Kidney epithelial cell (primary cell): ENCODE measurements around the gene SGCD. TPM values are rescaled to one million over a fixed set of nuclear protein-coding genes. Genes with fewer than 3 reads are reported as not detected.

Experiments used
- DNase-seq: peaks from one replicate; pipeline ENCODE4 v3.0.0-alpha.2; 2010; ENCODE audit warnings: low read depth
- H3K27me3 ChIP-seq: 2 replicates; pipeline ENCODE4 v1.6.0; 2011; ENCODE audit warnings: low read length; ENCODE audit not compliant: control insufficient read depth, insufficient read depth
- H3K36me3 ChIP-seq: 2 replicates; pipeline ENCODE4 v1.5.1; 2011; ENCODE audit warnings: low read length; ENCODE audit not compliant: control insufficient read depth, insufficient read depth
- H3K4me3 ChIP-seq: 2 replicates; pipeline ENCODE4 v1.5.1; 2011; ENCODE audit warnings: low read depth, mild to moderate bottlenecking, control low read depth, low read length
- CTCF ChIP-seq: IDR thresholded peaks from 2 replicates; pipeline ENCODE4 v1.5.1; 2011; ENCODE audit warnings: mild to moderate bottlenecking, moderate library complexity, low read length, control low read depth, inconsistent platforms; ENCODE audit not compliant: insufficient read depth, poor library complexity, severe bottlenecking
- total RNA-seq: library from RNA; depleted of rRNA; stranded (reverse); fragments of >200 nt; gene quantifications from 2 replicates; pipeline ENCODE4 v1.2.3, GENCODE V29; 2015

Gene SGCD
- total RNA-seq, 1 donor from 2014 or later, result 0.29 TPM

GRCh38 chr5:156466871-156467270 is 139.9 kb downstream of the SGCD start:
- H3K36me3 ChIP-seq, result no peaks in the 10 kb centered on the region
- H3K4me3 ChIP-seq, result no peak overlapping the region
- no peaks in the 10 kb centered on the region for H3K27me3 ChIP-seq
- no peak for TF ChIP-seq CTCF
- no peak for DNase-seq

GRCh38 chr5:156469636-156470035 is 142.7 kb downstream of the SGCD start:
- Histone ChIP-seq H3K27me3 (no peaks in the 10 kb centered on the region), H3K4me3 (no peak overlapping the region), H3K36me3 (no peaks in the 10 kb centered on the region)
- no peak for TF ChIP-seq CTCF
- DNase-seq, result no peak

- no peaks in the 10 kb centered on the region for H3K36me3 ChIP-seq
- no peak for DNase-seq
- no peak for TF ChIP-seq CTCF
- no peak overlapping the region for H3K4me3 ChIP-seq
- no peaks in the 10 kb centered on the region for H3K27me3 ChIP-seq
These were observed 144.9 kb downstream of the SGCD start for GRCh38 chr5:156471893-156472292.

GRCh38 chr5:156473269-156473908 is 146.4 kb downstream of the SGCD start:
- no peak for DNase-seq
- Histone ChIP-seq H3K36me3 (no peaks in the 10 kb centered on the region), H3K4me3 (no peak overlapping the region), H3K27me3 (no peaks in the 10 kb centered on the region)
- TF ChIP-seq CTCF, result no peak

GRCh38 chr5:156474251-156474650 is 147.3 kb downstream of the SGCD start:
- no peak for DNase-seq
- Histone ChIP-seq H3K27me3 (no peaks in the 10 kb centered on the region), H3K36me3 (no peaks in the 10 kb centered on the region), H3K4me3 (no peak overlapping the region)
- TF ChIP-seq CTCF, result no peak
